BLaER1 (cell line): Measurements from ENCODE around the gene NLRC5.

ENCODE experiments used
- H3K27ac ChIP-seq: shearing (Covaris generic); formaldehyde crosslinking; 2 replicates; pipeline ENCODE4 v1.8.1; 2022
- H3K27me3 ChIP-seq: shearing (Covaris generic); formaldehyde crosslinking; 2 replicates; pipeline ENCODE4 v1.8.1; 2022
- H3K36me3 ChIP-seq: shearing (Covaris generic); formaldehyde crosslinking; 2 replicates; pipeline ENCODE4 v1.8.1; 2022
- H3K4me1 ChIP-seq: shearing (Covaris generic); formaldehyde crosslinking; 2 replicates; pipeline ENCODE4 v1.8.1; 2022
- H3K4me2 ChIP-seq: shearing (Covaris generic); formaldehyde crosslinking; 2 replicates; pipeline ENCODE4 v1.8.1; 2022
- H3K4me3 ChIP-seq: shearing (Covaris generic); formaldehyde crosslinking; 2 replicates; pipeline ENCODE4 v1.8.1; 2022
- H3K9ac ChIP-seq: shearing (Covaris generic); formaldehyde crosslinking; 2 replicates; pipeline ENCODE4 v1.8.1; 2022
- H3K9me3 ChIP-seq: shearing (Covaris generic); formaldehyde crosslinking; 2 replicates; pipeline ENCODE4 v1.8.1; 2022
- H4K20me1 ChIP-seq: shearing (Covaris generic); formaldehyde crosslinking; 2 replicates; pipeline ENCODE4 v1.8.1; 2022
- Cebpa-rat ChIP-seq: shearing (Covaris generic); IDR thresholded peaks from 2 replicates; pipeline ENCODE4 v1.8.1; 2022

Gene NLRC5

GRCh38 chr16:57029161-57030160 is 40.1 kb downstream of the NLRC5 start:
- no peak overlapping the region for H3K4me2 ChIP-seq
- no peak for TF ChIP-seq Cebpa-rat
- no peaks in the 10 kb centered on the region for H4K20me1 ChIP-seq
- no peak overlapping the region for H3K4me3 ChIP-seq
- peaks cover 36% of the 10 kb centered on the region for H3K4me1 ChIP-seq
- no peak overlapping the region for H3K27ac ChIP-seq
- H3K9me3 ChIP-seq, result no peaks in the 10 kb centered on the region
- peaks cover 18% of the 10 kb centered on the region for H3K36me3 ChIP-seq
- no peaks in the 10 kb centered on the region for H3K27me3 ChIP-seq
- H3K9ac ChIP-seq, result no peak overlapping the region

GRCh38 chr16:57030346-57030902 is 41.1 kb downstream of the NLRC5 start:
- TF ChIP-seq Cebpa-rat, result no peak
- Histone ChIP-seq H3K9ac (no peak overlapping the region), H3K27me3 (no peaks in the 10 kb centered on the region), H3K36me3 (peaks cover 28% of the 10 kb centered on the region), H3K4me2 (no peak overlapping the region), H3K9me3 (no peaks in the 10 kb centered on the region), H3K27ac (no peak overlapping the region), H3K4me1 (peaks cover 41% of the 10 kb centered on the region), H4K20me1 (no peaks in the 10 kb centered on the region), H3K4me3 (no peak overlapping the region)

- H3K36me3 ChIP-seq, result peaks cover 22% of the 10 kb centered on the region
- no peak for TF ChIP-seq Cebpa-rat
- H3K4me1 ChIP-seq, result peaks cover 48% of the 10 kb centered on the region
These were observed 41.8 kb downstream of the NLRC5 start for GRCh38 chr16:57031156-57031555.

GRCh38 chr16:57032346-57032745 is 43.0 kb downstream of the NLRC5 start:
- Histone ChIP-seq H3K4me3 (no peak overlapping the region), H3K9ac (no peak overlapping the region), H3K4me2 (no peak overlapping the region), H3K27ac (no peak overlapping the region), H4K20me1 (no peaks in the 10 kb centered on the region), H3K36me3 (peaks cover 14% of the 10 kb centered on the region), H3K4me1 (peaks cover 60% of the 10 kb centered on the region), H3K9me3 (no peaks in the 10 kb centered on the region), H3K27me3 (no peaks in the 10 kb centered on the region)
- no peak for TF ChIP-seq Cebpa-rat

More at GRCh38 chr16:57031156-57031555, 41.8 kb downstream of the NLRC5 start:
- H3K9ac ChIP-seq, result no peak overlapping the region
- H4K20me1 ChIP-seq, result no peaks in the 10 kb centered on the region
- no peaks in the 10 kb centered on the region for H3K9me3 ChIP-seq
- H3K4me3 ChIP-seq, result no peak overlapping the region
- no peak overlapping the region for H3K27ac ChIP-seq
- peak overlapping the region; percentile 63 for H3K4me2 ChIP-seq
- H3K27me3 ChIP-seq, result no peaks in the 10 kb centered on the region

- Histone ChIP-seq H4K20me1 (no peaks in the 10 kb centered on the region), H3K4me3 (no peak overlapping the region), H3K4me2 (no peak overlapping the region; the same call in 1 of the 2 replicates), H3K27ac (no peak overlapping the region), H3K9me3 (no peaks in the 10 kb centered on the region), H3K4me1 (peaks cover 66% of the 10 kb centered on the region), H3K36me3 (peaks cover 14% of the 10 kb centered on the region), H3K9ac (no peak overlapping the region), H3K27me3 (no peaks in the 10 kb centered on the region)
- no peak for TF ChIP-seq Cebpa-rat
These were observed 43.6 kb downstream of the NLRC5 start for GRCh38 chr16:57032931-57033330.

- Histone ChIP-seq H3K27me3 (no peaks in the 10 kb centered on the region), H3K4me1 (peaks cover 92% of the 10 kb centered on the region), H4K20me1 (no peaks in the 10 kb centered on the region), H3K4me3 (no peak overlapping the region), H3K9ac (no peak overlapping the region), H3K36me3 (peaks cover 14% of the 10 kb centered on the region), H3K27ac (peak overlapping the region; percentile 96), H3K4me2 (peak overlapping the region; percentile 98), H3K9me3 (no peaks in the 10 kb centered on the region)
- no peak for TF ChIP-seq Cebpa-rat
These were observed 47.0 kb downstream of the NLRC5 start for GRCh38 chr16:57036315-57036714.

- Histone ChIP-seq H3K9me3 (no peaks in the 10 kb centered on the region), H3K4me2 (peak overlapping the region; percentile 98), H3K27me3 (no peaks in the 10 kb centered on the region), H3K27ac (peak overlapping the region; percentile 96), H3K4me3 (peak overlapping the region; percentile 27), H4K20me1 (no peaks in the 10 kb centered on the region), H3K9ac (peak overlapping the region; percentile 86), H3K36me3 (peaks cover 14% of the 10 kb centered on the region), H3K4me1 (peaks cover 92% of the 10 kb centered on the region)
- TF ChIP-seq Cebpa-rat, result no peak
These were observed 47.6 kb downstream of the NLRC5 start for GRCh38 chr16:57036945-57037344.

- peak overlapping the region; percentile 96 for H3K27ac ChIP-seq
- peaks cover 14% of the 10 kb centered on the region for H3K36me3 ChIP-seq
- 0 out of 2 replicates have a peak overlapping the region, but pooled peaks have one; percentile 67 for H3K4me3 ChIP-seq
- peaks cover 95% of the 10 kb centered on the region for H3K4me1 ChIP-seq
- no peaks in the 10 kb centered on the region for H4K20me1 ChIP-seq
- no peaks in the 10 kb centered on the region for H3K27me3 ChIP-seq
- H3K9me3 ChIP-seq, result no peaks in the 10 kb centered on the region
- H3K9ac ChIP-seq, result peak overlapping the region; percentile 86; the same call in 1 of the 2 replicates
- peak overlapping the region; percentile 98 for H3K4me2 ChIP-seq
- TF ChIP-seq Cebpa-rat, result no peak
These were observed 48.8 kb downstream of the NLRC5 start for GRCh38 chr16:57038166-57038565.

- H3K27ac ChIP-seq, result peak overlapping the region; percentile 96
These were observed 49.9 kb downstream of the NLRC5 start for GRCh38 chr16:57039148-57039812.

More at GRCh38 chr16:57039148-57039812, 49.9 kb downstream of the NLRC5 start:
- peak overlapping the region; percentile 67 for H3K4me3 ChIP-seq
- H3K27me3 ChIP-seq, result no peaks in the 10 kb centered on the region
- peak; percentile 95 for TF ChIP-seq Cebpa-rat
- H3K36me3 ChIP-seq, result peaks cover 16% of the 10 kb centered on the region
- peak overlapping the region; percentile 98 for H3K4me2 ChIP-seq
- H4K20me1 ChIP-seq, result no peaks in the 10 kb centered on the region
- no peaks in the 10 kb centered on the region for H3K9me3 ChIP-seq
- peak overlapping the region; percentile 86 for H3K9ac ChIP-seq
- peaks cover 96% of the 10 kb centered on the region for H3K4me1 ChIP-seq
